Calu3 (cell line): ENCODE results near the gene FICD. TPM values are rescaled to one million over a fixed set of nuclear protein-coding genes. Genes with fewer than 3 reads are reported as not detected.

Source experiments
- BruUV-seq: library from RNA; stranded (reverse); fragments of 400-500 nt; replicated peaks from 2 replicates; lab custom pipeline; 2021; lab: Mats Ljungman, UMichigan
- CTCF ChIA-PET: fragments of 300-600 bp; sonication (Branson Sonifier 250); formaldehyde crosslinking; loops from one replicate; lab custom pipeline; 2022; ENCODE audit warnings: antibody characterized with exemption; lab: Charles Lee
- DNase-seq: peaks from one replicate; pipeline ENCODE4 v3.0.0; 2022
- H3K27ac Mint-ChIP-seq: one replicate; pipeline ENCODE4 v1.8.0; 2022; ENCODE audit warnings: mixed read lengths; ENCODE audit not compliant: unreplicated experiment
- H3K27me3 Mint-ChIP-seq: one replicate; pipeline ENCODE4 v1.8.0; 2022; ENCODE audit warnings: mixed read lengths; ENCODE audit not compliant: unreplicated experiment
- H3K36me3 Mint-ChIP-seq: one replicate; pipeline ENCODE4 v1.8.0; 2022; ENCODE audit warnings: mild to moderate bottlenecking, moderate library complexity, mixed read lengths; ENCODE audit not compliant: insufficient read depth, unreplicated experiment
- H3K4me1 Mint-ChIP-seq: one replicate; pipeline ENCODE4 v1.8.0; 2022; ENCODE audit warnings: mild to moderate bottlenecking, low read depth, mixed read lengths; ENCODE audit not compliant: unreplicated experiment
- H3K4me3 Mint-ChIP-seq: one replicate; pipeline ENCODE4 v1.8.0; 2022; ENCODE audit warnings: mild to moderate bottlenecking, low read depth, moderate library complexity, mixed read lengths; ENCODE audit not compliant: unreplicated experiment
- H3K9me3 Mint-ChIP-seq: one replicate; pipeline ENCODE4 v1.8.0; 2022; ENCODE audit warnings: low read depth, mixed read lengths; ENCODE audit not compliant: unreplicated experiment
- CTCF ChIP-seq: fragments of 200-600 bp; IDR thresholded peaks from one replicate; pipeline ENCODE4 v1.8.0; 2022; ENCODE audit warnings: antibody characterized with exemption; ENCODE audit not compliant: unreplicated experiment
- intact Hi-C: fragments of 100-400 bp; cut with micrococcal nuclease; formaldehyde crosslinking; loops from one replicate; pipeline ENCODE4 v1.10.0; 2022; ENCODE audit not compliant: unreplicated experiment
- total RNA-seq: library from RNA; stranded (reverse); gene quantifications from 2 replicates; pipeline ENCODE4 v1.2.3, GENCODE V29; 2022

The FICD gene
- total RNA-seq, 1 experiment from 2014 or later: 14.3 TPM

- no peak for TF ChIP-seq CTCF
Measured at GRCh38 chr12:108559007-108559655, 44.1 kb downstream of the FICD start.

GRCh38 chr12:108559748-108560147, 44.7 kb downstream of the FICD start:
- CTCF ChIA-PET: interaction anchor here (0.6 kb wide), 1 partner anchor 290 kb away, joined by 5 read pairs; no protein-coding TSS in a partner anchor
- no peak for TF ChIP-seq CTCF
- intact Hi-C loops: loop anchor here (5.0 to 10.0 kb wide), 4 partner anchors 163 to 533 kb away; partner anchors contain the start of gene ALKBH2
- no peaks in the 10 kb centered on the region for H3K9me3 Mint-ChIP-seq
- H3K27ac Mint-ChIP-seq: peak overlapping the region; percentile 98
- peaks cover 57% of the 10 kb centered on the region for H3K36me3 Mint-ChIP-seq
- H3K4me1 Mint-ChIP-seq: peaks cover 6% of the 10 kb centered on the region
- BruUV-seq: no TSS peak
- H3K4me3 Mint-ChIP-seq: peak overlapping the region; percentile 92
- H3K27me3 Mint-ChIP-seq: no peaks in the 10 kb centered on the region
- DNase-seq: no peak

More at GRCh38 chr12:108559007-108559655, 44.1 kb downstream of the FICD start:
- no peaks in the 10 kb centered on the region for H3K27me3 Mint-ChIP-seq
- peaks cover 6% of the 10 kb centered on the region for H3K4me1 Mint-ChIP-seq
- no peak for DNase-seq
- CTCF ChIA-PET: interaction anchor here (0.7 kb wide), 1 partner anchor 1386 kb away, joined by 3 read pairs; no protein-coding TSS in a partner anchor
- no peaks in the 10 kb centered on the region for H3K9me3 Mint-ChIP-seq
- H3K36me3 Mint-ChIP-seq: peaks cover 54% of the 10 kb centered on the region
- no TSS peak for BruUV-seq
- peak overlapping the region; percentile 92 for H3K4me3 Mint-ChIP-seq
- H3K27ac Mint-ChIP-seq: peak overlapping the region; percentile 98
- intact Hi-C loops: no loop called here

- H3K27ac Mint-ChIP-seq: peak overlapping the region; percentile 98
- H3K4me1 Mint-ChIP-seq: peaks cover 6% of the 10 kb centered on the region
- peaks cover 62% of the 10 kb centered on the region for H3K36me3 Mint-ChIP-seq
- CTCF ChIA-PET: no interaction called here
- DNase-seq: no peak
- no peak for TF ChIP-seq CTCF
- intact Hi-C loops: loop anchor here (5.0 to 10.0 kb wide), 4 partner anchors 162 to 532 kb away; partner anchors contain the start of gene ALKBH2
- H3K9me3 Mint-ChIP-seq: no peaks in the 10 kb centered on the region
- H3K4me3 Mint-ChIP-seq: peak overlapping the region; percentile 92
- TSS peak; percentile 59 for BruUV-seq
- H3K27me3 Mint-ChIP-seq: no peaks in the 10 kb centered on the region
Measured at GRCh38 chr12:108560321-108560721, 45.2 kb downstream of the FICD start.

- peak; percentile 80 for DNase-seq
- Mint-ChIP-seq H3K4me3 (peak within 1 kb of the TSS; percentile 92), H3K9me3 (no peaks in the 10 kb centered on the region), H3K27me3 (no peaks in the 10 kb centered on the region), H3K4me1 (peaks cover 13% of the 10 kb centered on the region), H3K36me3 (peaks cover 69% of the 10 kb centered on the region), H3K27ac (peak within 1 kb of the TSS; percentile 98)
- BruUV-seq: no TSS peak
- no peak for TF ChIP-seq CTCF
- intact Hi-C loops: loop anchor here (5.0 to 10.0 kb wide), 4 partner anchors 161 to 531 kb away; partner anchors contain the start of gene ALKBH2
- CTCF ChIA-PET: interaction anchor here (0.6 kb wide), 1 partner anchor 487 kb away, joined by 5 read pairs; no protein-coding TSS in a partner anchor
Measured at GRCh38 chr12:108560752-108561719, 46.0 kb downstream of the FICD start, which contains the start of gene SART3. Gene SART3, minus strand, starts transcription at chr12:108561173. Its CDS starts 19 bp downstream, at chr12:108561154.
